Stimulated activated CD4-positive, alpha-beta T cell treated with anti-CD3 and anti-CD28 coated beads, Interleukin-4, amount 100 ng/mL, for 48 hours (primary cell): ENCODE results near the gene FGF3.

Experiments used
- DNase-seq, 2 donors: peaks; one replicate each; pipeline ENCODE4 v3.0.0-alpha.2; 2020; ENCODE audit warnings: low read depth in 2 of 2

FGF3 gene

DNA sequence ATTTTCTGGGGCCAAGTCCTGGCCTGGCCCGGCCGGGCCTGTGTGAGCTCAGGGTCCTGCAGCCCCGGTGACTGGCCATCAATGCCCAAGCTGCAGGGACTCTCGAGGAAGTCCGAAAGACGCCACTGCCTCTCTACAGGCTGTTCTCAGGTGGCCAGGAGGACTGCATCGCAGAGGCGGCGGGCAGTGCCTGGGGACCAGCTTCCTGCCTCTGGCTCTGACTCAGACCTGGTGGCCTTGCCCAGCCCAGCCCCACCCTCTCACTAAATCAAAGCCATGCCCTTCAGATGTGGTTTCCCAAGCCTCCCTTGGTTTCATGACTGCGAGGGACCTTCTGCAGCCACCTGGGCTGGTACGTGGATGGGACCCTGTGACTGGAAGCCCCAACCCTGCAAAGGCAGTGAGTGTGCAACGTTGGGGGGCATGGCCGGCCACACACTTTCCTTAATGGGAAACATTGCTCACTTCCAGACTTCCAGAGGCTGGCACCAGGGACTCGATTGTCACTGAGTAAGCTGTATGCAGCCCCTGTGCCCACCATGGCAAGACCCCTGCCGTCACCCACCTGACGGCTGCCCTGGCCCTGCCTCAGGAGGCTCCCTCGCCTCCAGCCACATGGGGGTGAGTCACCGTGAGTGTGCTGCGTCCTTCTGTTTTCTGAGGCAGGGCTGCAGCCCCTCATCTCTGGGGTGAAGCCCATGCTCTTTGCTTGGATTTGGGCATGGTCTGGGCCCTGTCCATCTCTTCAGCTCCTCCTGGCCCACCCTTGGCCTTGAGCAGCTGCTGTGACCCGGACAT is 6.0 kb upstream of the FGF3 start:
- DNase-seq = no peak

DNA sequence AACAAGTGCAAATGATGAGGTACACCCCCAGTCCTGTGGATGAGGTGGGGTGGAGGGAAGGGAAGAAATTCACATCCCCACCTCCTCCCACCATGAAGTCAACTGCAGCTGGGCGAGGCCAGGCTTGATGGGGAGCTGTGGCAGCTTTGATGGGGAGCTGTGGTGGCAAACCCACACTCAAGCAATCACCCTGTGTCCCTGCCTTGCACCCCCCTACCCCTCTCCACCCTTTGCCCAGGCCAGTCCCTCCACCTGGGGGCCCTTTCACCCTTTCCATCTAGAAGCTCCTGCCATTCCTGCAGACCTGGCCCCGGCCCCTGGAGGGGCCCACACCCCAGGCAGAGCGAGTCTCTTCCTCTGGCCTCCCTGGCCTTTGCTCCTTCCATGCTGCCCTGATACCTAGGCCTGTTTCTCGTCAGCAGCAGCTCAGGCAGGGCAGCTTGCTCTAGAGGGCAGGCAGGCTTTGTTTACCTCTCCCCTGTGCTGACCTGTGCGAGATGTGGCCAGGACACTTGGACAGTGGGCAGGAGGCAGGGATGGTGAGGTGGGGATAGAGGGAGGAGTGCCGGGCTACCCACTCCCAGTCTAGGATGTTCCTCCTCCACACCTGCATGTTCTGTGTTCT is 4.5 kb upstream of the FGF3 start:
- DNase-seq = no peak

DNA sequence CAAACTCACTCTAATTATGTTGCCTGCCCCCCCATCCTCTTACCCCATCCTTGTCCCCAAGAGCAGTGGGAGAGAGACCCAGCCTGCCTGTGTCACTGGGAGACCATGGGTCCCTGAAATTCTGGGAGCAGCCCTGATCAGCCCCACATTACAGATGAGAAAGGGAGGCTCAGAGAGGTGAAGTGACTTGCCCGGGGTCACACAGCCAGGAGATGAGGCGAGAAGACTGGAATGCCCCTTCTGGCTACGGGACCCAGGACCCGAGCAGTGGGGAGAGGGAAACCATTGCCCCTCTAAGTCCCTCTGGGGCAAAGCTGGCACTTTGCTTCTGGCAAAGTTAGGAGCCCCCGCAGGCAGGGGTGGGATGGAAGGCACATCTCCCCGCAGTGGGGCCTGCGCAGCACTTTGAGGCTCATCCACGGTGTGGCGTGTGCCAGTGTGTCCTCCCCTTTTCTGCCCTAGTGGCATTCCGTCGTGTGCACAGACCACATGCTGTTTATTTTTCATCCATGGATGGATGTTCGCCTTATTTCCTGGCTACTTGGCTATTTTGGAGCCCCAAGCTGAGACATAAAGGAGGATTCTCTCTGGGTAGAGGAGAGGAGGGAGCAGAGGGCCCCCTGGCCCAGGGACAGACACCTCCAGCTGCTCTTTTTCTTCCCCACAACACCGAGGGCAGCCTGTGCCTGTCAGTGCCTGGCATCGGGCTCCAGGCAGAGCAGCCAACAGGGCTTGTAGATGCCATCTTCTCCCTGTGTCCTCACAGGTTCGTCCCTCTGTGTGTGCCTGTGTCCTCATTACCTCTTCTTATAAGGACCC is 3.7 kb upstream of the FGF3 start:
- no peak for DNase-seq

DNA sequence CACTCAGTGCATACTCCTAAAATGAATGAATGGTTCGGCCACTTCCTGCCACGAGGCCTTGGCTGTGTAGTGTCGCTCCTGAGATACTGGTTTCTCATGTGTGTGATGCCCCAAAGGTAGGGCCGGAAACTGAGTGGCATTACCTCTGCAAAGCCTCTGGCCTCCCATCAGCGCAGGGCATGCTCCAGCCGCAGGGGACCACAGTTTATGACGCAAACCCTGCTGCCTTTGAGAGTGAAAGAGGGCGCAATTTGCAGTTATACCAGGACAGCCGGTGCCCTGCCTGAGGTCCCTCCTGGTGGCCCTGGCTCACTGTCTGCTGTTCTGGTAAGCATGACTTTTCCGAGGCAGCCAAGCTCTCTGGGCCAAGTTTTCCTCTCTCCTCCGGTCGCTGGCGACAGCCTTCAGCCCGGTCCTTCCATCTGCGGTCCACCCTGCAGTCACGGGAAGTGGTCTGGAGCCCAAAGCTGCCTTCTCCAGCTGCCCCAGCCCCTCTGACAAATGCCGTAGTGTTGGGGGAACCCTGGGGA is 2.4 kb upstream of the FGF3 start:
- no peak for DNase-seq

DNA sequence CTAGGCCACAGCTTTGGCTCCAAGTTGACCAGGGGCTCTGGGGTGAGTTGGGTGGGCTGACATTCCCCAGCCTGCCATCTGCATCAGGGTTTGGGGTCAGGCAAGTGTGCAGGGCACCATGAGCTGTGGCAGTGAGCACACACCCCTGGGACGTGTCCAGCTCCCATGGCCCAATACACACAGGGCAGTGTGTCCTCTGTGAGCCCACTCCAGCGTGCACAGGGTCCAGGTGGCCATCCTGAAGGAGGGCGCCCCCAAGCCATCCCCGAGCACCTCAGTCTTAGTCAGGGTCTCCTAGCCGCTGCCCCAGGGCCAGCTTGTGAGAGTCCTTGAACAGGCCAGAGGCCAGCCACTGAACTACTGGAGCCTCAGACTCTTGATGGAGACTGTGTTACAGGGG is 1.2 kb upstream of the FGF3 start:
- no peak for DNase-seq

DNA sequence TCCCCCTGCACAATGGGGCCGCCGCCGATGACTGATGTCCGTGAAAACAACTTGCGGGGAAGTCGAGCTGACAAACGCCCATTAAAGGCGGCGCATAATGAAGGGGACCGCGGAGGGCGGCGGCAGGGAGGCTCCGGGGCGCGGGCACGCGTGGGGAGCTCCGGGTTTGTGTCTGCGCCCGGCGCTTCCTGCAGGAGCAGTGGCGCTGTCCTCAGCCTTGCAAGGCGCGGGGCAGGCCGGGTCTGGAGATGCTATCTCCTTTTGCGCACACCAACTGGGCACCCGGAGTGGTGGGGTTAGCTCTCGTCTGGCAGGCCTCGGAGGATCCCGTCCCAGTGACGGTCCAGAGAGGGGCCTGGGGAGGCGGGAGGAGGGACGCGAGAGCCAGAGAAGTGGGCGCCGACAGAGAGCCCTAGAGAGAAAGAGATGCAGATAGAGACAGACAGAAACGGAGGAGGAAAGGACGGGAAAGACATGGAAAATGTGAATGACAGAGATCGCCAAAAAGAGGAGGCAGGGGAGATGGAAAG is 390 bp upstream of the FGF3 start:
- DNase-seq = no peak

DNA sequence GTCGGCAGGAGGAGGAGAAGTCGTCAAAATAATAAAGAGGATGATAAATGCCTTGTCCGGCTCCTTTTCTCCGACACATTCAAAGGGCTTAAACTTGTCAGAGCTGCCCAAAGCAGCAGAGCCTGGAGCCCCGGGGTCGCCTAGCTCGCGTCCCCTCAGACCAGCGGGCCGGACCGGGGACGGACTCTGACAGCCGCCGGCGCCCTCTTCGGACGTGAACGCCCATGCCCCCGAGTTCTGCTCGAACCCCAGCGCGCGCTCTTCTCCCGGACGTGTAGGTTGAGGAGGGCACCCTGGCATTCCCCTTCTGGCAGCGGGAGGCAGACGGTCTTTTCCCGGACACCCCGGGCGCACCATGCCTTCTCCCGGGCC is 999 bp downstream of the FGF3 start:
- DNase-seq = no peak

DNA sequence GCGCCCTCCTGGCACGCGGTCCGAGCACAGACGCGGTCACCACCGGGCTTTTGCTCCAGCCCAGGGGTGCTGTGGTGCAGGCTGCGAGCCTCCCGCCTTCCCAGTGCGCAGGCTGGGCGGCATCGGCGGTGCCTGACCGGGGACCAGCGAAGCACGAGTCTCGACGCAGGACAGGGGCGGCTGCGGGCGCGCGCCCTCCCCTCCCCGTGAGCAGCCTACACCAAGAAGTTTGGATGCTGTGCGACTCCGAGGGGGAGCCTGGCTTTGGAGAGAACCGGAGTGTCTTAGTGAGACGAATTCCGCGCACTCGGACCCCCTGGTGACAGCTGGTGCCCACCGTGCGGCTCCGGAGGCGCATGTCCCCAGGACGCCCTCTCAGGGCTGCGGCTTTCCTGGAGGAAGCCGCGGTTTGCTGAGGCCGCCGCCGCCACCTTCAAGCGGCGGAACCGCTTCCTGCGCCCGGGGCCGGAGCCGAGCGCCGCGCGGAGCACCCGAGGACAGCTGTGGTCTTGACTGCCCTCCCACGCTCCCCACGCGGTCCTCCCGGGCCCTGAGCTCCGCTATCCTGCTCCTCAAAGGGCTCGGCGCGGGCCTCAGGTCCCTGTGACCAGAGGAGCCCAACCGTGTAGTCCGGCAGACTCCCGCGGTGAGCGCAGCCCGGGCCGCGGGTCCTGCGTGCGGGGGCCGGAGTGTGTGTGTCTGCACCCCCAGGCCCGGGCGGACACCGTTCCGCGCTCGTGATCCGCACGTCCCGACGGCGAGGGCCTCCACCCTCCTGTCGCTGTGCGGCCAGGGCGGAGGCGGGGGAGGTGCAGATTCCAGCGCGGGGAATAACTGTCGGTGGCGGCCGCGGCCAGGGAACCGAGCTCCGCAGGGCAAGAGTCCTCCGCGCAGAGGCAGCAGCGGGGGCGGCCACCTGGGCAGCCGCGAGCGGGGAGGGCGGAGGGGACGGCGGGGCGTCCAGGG is 1.7 kb downstream of the FGF3 start:
- no peak for DNase-seq

DNA sequence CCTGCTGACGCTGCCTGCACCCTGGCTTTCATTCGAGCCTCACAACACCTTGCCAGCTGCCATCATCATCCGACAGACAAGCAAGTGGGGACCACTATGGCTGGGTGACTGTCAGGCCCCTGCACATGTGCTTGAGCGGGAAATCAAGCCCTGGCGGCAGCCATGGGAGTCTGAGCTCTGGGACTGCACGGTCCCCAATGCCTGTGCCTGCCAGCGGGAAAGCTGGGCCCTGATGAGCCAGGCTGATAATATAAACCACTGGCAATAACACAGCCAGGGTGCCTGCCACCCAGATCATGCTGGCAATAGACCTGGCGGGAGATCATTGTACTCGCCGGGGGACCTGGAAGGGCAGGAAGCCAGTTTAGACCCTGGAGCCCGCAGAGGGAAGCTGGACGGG is 2.5 kb downstream of the FGF3 start:
- DNase-seq = no peak

DNA sequence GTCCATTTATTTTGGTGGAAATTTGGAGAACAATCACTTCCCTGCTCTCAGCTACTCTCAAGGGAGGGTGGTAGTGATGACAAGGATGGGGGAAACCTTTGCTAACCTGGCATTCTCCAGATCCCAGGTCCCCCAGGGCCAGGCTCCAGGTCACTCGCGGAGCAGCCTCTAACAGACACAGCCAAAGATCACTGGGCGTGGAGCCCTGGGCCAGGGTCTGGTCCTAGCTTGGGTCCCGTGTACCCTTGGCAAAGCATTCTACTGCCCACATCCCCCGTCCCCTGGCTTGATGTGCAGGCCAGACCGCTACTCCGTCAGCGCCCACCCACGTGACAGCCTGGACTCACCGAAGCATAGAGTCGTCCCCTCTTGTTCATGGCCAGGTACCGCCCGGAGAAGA is 3.2 kb downstream of the FGF3 start:
- DNase-seq = no peak

DNA sequence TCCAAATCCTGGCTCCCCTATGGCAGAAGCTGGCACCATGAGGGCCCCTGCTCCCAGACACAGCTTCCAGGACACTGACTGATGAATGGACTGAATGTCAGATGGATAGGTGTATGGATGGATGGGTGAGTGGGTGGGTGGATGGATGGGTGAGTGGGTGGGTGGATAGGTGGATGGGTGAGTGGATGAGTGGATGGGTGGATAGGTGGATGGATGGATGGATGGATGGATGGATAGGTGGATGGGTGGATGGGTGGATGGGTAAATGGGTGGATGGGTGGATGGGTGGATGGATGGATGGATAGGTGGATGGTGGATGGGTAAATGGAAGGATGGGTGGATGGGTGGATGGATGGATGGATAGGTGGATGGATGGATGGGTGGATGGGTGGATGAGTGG is 4.3 kb downstream of the FGF3 start:
- no peak for DNase-seq

DNA sequence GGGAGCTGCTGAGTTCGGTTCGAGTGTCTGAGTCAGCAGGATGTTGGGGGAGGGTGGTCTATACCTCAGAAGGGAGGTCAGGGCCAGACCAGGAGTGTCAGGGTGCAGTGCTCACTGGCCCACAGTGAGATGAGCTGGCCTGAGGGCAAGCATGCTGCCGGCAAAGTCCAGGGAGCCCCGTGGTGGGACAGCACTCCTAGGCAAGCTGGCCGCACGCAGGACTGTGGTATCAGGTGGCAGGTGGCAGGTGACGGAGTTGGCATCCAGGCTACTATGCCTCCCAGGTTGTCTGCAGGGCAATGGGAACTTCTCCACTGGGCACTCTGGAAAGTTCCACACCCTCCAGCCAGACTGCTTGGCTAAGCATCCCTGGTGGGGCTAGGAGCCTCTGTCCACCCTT is 4.8 kb downstream of the FGF3 start:
- DNase-seq = no peak

DNA sequence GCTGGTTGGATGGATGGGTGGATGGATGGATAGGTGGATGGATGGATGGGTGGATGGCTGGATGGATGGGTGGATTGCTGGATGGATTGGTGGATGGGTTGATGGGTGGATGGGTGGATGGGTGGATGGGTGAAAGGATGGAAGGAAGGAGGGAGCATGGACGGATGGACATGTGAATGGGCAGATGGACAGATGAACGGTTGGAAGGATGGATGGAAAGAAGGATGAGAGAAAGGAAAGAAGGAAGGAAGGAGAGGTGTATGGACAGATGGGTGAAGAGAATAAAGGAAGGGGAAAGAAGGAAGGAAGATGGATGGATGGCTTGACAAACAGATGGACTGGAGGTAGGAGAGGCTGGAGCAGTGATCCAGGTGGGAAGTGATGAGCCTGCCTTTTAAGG is 5.4 kb downstream of the FGF3 start:
- DNase-seq = no peak

DNA sequence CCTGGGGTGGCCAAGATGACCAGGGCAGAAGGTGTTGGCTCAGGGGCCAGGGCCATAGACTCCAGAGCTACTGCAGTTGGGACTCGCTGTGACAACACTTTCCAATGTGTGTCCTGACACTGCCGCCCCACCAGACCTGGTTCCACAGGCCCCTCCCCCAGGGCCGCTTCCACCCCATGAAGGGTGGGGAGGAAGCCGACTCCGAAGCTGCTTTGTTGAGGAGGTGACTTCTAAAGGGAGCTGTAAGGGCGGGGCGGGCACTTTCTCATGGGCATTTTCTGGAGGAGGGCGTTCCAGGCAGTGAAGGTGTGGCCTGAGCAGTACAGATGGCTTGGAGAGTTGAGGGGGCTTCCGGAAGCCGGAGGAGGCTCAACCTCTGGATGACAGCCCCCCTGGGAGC is 6.3 kb downstream of the FGF3 start:
- DNase-seq = no peak

DNA sequence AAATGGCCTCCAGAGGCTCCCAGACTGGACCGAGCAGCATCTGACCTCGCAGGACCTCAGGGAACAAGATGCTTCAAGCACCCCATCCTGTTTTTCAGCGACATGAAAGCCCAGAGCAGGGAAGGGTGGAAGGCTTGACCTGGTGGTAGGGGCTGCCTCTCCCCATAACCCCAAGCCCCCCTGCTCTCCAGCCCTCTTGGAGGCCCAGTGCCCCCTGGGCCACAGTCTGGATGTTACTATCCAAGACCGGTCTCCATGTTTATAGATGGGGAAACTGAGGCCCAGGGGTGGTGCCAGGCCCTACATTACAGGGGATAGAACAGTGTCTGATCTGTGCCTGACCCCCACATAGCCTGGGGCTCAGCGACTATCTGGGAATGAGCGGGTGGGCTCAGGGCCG is 7.0 kb downstream of the FGF3 start:
- no peak for DNase-seq

DNA sequence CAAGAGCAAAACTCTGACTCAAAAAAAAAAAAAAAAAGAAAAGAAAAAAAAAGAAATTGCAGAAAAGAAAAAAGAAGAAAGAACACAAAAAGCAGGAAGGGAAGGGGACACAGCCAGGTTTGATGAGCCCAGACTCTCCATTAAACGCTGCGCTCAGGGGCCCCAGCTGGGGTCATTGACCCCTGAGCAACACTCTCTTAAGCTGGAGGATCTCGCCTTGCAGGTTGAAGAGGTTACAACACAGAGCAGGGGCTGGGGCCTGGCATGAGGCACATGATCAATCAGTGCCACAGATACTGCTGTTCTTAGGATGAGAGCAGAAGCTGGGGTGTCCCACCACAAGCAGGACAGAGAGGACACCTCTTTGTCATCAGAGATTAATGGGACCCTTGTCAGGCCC is 7.8 kb downstream of the FGF3 start:
- DNase-seq = no peak

DNA sequence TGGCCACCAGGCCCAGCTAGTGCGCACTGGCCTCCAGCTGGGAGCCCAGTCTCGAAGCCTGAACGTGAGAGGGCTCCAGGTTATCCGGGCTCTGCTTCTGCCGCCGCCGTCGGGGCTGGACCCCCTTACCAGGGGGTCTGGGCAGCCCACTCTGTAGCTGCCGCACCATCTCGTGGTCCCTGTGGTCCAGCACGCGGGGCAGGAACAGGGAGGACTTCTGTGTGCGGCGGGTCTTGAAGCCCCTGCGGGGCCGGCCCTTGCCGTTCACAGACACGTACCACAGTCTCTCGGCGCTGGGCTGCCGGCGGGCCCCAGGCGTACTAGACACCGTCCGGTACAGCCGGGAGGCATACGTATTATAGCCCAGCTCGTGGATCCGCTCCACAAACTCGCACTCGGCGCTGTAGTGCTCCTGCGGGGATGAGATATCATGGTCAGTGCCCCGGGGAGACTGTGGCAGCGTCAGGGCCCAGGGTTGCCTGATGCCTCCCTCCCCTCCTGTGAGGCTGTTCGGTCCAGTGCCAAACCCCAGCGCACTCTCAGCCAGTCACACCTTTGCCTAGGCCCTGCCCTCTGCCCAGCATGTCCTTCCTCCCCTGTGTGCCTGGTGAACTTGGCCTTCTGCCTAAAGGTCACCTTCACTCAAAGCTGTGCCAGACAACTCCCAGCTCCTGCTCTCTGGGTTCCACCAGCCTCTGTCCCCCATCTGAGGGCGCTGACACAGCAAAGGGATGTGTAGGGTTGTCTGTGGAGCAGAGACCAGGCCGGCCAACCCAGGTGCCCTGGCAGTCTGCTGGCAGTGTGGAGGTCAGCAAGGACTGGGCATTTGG is 8.7 kb downstream of the FGF3 start:
- no peak for DNase-seq

DNA sequence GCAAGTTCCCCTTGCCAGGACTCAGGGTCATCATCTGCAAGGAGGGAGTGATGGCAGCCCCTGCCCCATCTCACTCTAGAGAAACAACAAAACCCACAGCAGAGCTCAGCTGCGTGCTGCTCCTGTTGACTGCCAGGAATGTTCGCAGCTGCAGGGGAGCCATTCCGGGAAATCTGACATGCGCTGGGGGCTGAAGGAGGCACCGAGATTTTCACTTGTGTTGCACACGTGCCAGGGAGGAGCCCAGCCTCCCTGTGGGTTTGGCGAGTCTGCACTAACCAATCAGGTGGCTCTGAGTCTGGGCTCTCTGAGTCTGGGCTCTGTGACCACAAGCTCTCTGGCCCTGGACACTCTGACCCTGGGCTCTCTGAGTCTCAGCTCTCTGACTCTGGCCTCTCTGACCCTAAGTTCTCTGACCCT is 10.5 kb downstream of the FGF3 start:
- DNase-seq = no peak

DNA sequence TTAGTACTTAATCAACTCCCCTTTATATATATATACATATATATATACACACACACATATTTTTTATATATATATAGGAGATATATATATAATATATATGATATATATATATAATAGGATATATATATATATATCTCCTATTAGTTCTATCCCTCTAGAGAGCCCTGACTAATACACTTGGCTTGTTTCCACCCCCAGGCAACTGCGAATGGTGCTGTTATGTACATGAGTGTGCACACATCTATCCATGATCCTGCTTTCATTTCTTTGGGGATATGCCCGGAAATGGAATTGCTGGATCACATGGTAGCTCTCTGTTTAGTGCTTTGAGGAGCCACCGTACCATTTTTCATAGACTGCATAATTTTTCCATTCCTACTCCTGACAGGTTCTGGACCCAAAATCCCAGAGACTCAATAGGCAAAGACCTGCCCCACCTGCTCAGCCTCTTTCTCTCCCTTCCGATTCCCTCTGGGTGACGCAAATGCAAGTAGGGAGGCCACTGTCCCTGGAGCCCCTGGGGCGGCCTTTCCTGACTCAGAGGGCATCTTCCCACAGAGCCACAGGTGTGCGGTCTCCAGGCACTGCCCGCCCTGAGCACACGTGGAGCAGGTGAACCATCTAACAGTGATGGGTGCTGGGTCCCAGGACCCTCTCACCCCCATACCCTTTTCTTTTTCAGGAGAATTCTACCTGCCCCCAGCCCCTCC is 12.0 kb downstream of the FGF3 start:
- DNase-seq = no peak
